Gastrocnemius medialis (tissue), 4 donors: ENCODE measurements around the gene CHRD.

Source experiments
- POLR2A ChIP-seq, 2 donors: fragments of 450-650 bp; IDR thresholded peaks; one replicate each; pipeline ENCODE4 v1.6.1; 2017; ENCODE audit warnings: antibody characterized with exemption in 2 of 2, mild to moderate bottlenecking in 2 of 2, moderate library complexity in 2 of 2
- TF ChIP-seq, protein P1 (sequence below), 5 experiments: fragments of 450-650 bp in 3 of 5; fragments of 200-600 bp in 2 of 5; sonication (generic) in 2 of 5; IDR thresholded peaks in 4 of 5; conservative IDR thresholded peaks in 1 of 5; 1 replicate in 4 of 5; 2 replicates in 1 of 5; pipeline ENCODE4 v1.5.1; 2016 to 2019; ENCODE audit warnings: antibody characterized with exemption in 5 of 5, mild to moderate bottlenecking in 3 of 5, moderate library complexity in 3 of 5

DNA sequence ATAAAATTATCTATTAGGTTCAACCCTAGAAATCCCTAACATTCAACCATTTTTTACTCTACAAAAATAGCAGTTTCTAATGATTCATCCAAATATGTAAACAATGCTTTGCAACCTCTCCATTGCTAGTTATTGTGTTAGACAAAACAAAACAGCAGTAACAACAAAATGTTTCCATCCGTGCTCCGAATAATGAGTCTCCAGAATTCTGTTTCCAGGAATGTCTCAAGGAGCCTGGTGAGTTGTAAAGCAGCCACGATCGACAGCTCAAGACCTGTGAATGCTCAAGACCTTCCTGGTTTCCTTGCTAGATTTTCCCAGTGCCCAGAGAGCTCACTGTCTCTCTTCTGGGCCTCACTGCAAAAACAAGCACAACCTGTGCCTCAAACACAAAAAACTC is 49.9 kb downstream of the CHRD start:
- TF ChIP-seq, protein P1, sequence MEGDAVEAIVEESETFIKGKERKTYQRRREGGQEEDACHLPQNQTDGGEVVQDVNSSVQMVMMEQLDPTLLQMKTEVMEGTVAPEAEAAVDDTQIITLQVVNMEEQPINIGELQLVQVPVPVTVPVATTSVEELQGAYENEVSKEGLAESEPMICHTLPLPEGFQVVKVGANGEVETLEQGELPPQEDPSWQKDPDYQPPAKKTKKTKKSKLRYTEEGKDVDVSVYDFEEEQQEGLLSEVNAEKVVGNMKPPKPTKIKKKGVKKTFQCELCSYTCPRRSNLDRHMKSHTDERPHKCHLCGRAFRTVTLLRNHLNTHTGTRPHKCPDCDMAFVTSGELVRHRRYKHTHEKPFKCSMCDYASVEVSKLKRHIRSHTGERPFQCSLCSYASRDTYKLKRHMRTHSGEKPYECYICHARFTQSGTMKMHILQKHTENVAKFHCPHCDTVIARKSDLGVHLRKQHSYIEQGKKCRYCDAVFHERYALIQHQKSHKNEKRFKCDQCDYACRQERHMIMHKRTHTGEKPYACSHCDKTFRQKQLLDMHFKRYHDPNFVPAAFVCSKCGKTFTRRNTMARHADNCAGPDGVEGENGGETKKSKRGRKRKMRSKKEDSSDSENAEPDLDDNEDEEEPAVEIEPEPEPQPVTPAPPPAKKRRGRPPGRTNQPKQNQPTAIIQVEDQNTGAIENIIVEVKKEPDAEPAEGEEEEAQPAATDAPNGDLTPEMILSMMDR (IDR thresholded peaks at IDR 0.05 in 4 of 5, conservative IDR thresholded peaks at IDR 0.05 in 1 of 5): no peak
- TF ChIP-seq POLR2A (IDR thresholded peaks at IDR 0.05): no peak
